Left cardiac atrium (tissue), 4 donors: ENCODE results near the gene CARHSP1. TPM values are rescaled to one million over a fixed set of nuclear protein-coding genes. Genes with fewer than 3 reads are reported as not detected.

Experiments used
- ATAC-seq, 2 donors: fragments of 200-7000 bp; cut with Tn5 transposase; one replicate each; pipeline ENCODE4 v1.9.1; 2020; ENCODE audit warnings: mild to moderate bottlenecking in 2 of 2, moderate library complexity in 2 of 2
- DNase-seq: peaks from one replicate; pipeline ENCODE4 v3.0.0-alpha.2; 2020
- intact Hi-C, 2 donors: fragments of 100-400 bp; cut with DNase I; formaldehyde crosslinking; loops; one replicate each; pipeline versions ENCODE4 v1.14.1 to v1.15.1; 2022 to 2023
- total RNA-seq, 2 donors: library from RNA; stranded (reverse); fragmentation: NEBNext Ultra II Directional; extraction: Animal tissue kit (Norgen Biotek cat#: 25700); gene quantifications; one replicate each; pipeline ENCODE4 v1.2.1, GENCODE V29; 2021
- donor health status: DM: no; HTN: yes; CAD: no.
- donor health status: DM: no; HTN: yes; CAD: no; lungs with severe emphysema.
- donor health status: DM: yes; HTN: yes; CAD: no.
- donor health status: Dilated cardiomyopathy.

CARHSP1 gene
- total RNA-seq, 2 donors from 2014 or later = 35.5 to 37.6 TPM

GRCh38 chr16:8863594-8864424 lies 5.0 kb downstream of the CARHSP1 start:
- peak; percentile 11 to 46 for ATAC-seq
- intact Hi-C loops = no loop called here
- peak; percentile 61 for DNase-seq

- ATAC-seq (no peak), DNase-seq (no peak)
- intact Hi-C loops = no loop called here
Measured at GRCh38 chr16:8862309-8863130, 6.3 kb downstream of the CARHSP1 start.

GRCh38 chr16:8861563-8862308 lies 7.1 kb downstream of the CARHSP1 start:
- DNase-seq (peak; percentile 51), ATAC-seq (peak; percentile 18 to 19)
- intact Hi-C loops = no loop called here

- DNase-seq (peak; percentile 50), ATAC-seq (peak in 1 of 2 donors; percentile 29)
- intact Hi-C loops = no loop called here
Measured at GRCh38 chr16:8859913-8860881, 8.6 kb downstream of the CARHSP1 start.

GRCh38 chr16:8858994-8859912 lies 9.6 kb downstream of the CARHSP1 start:
- DNase-seq (peak; percentile 18), ATAC-seq (no peak)
- intact Hi-C loops = no loop called here

GRCh38 chr16:8855972-8856371 lies 12.8 kb downstream of the CARHSP1 start:
- no peak for DNase-seq
- intact Hi-C loops = no loop called here

GRCh38 chr16:8855051-8855786 lies 13.6 kb downstream of the CARHSP1 start:
- DNase-seq (peak; percentile 8), ATAC-seq (no peak)
- intact Hi-C loops = no loop called here

More at GRCh38 chr16:8855972-8856371, 12.8 kb downstream of the CARHSP1 start:
- no peak for ATAC-seq

- no peak for ATAC-seq
- peak; percentile 15 for DNase-seq
- intact Hi-C loops = no loop called here
Measured at GRCh38 chr16:8854298-8854948, 14.4 kb downstream of the CARHSP1 start.

- ATAC-seq (no peak), DNase-seq (peak; percentile 5)
Measured at GRCh38 chr16:8853611-8854010, 15.2 kb downstream of the CARHSP1 start.

GRCh38 chr16:8853150-8853549 lies 15.7 kb downstream of the CARHSP1 start:
- peak; percentile 17 for DNase-seq
- intact Hi-C loops = no loop called here
- peak in 1 of 2 donors; percentile 31 for ATAC-seq

More at GRCh38 chr16:8853611-8854010, 15.2 kb downstream of the CARHSP1 start:
- intact Hi-C loops = no loop called here

- no peak for ATAC-seq
- intact Hi-C loops = no loop called here
- peak; percentile 9 for DNase-seq
Measured at GRCh38 chr16:8852534-8852933, 16.3 kb downstream of the CARHSP1 start.

GRCh38 chr16:8851761-8852403 lies 16.9 kb downstream of the CARHSP1 start:
- peak; percentile 5 for DNase-seq
- ATAC-seq = no peak
- intact Hi-C loops = no loop called here

GRCh38 chr16:8850279-8850885 lies 18.4 kb downstream of the CARHSP1 start:
- ATAC-seq (peak; percentile 68 to 78), DNase-seq (peak; percentile 72)
- intact Hi-C loops = no loop called here

GRCh38 chr16:8849411-8850011 lies 19.3 kb downstream of the CARHSP1 start:
- intact Hi-C loops = no loop called here
- ATAC-seq (no peak), DNase-seq (peak; percentile 17)

- DNase-seq (peak; percentile 21), ATAC-seq (no peak)
- intact Hi-C loops = no loop called here
Measured at GRCh38 chr16:8848939-8849391, 19.8 kb downstream of the CARHSP1 start.
